ENCODE measurements around the gene CPT1C.

- TF ChIP-seq CTCF (IDR thresholded peaks at IDR 0.05; ENCODE audit: low read depth, low read length, missing input control) = no peak
- no peak for TF ChIP-seq HNF4A (conservative IDR thresholded peaks at IDR 0.05)
- no peak for TF ChIP-seq SP1 (IDR thresholded peaks at IDR 0.05)
- no peak for TF ChIP-seq TAF1 (conservative IDR thresholded peaks at IDR 0.05)
- TF ChIP-seq EGR1 (IDR thresholded peaks at IDR 0.05; ENCODE audit: low read depth in 2 of 2) = no peak
- no peak for TF ChIP-seq MAX (IDR thresholded peaks at IDR 0.05)
- no peak for TF ChIP-seq YY1 (IDR thresholded peaks at IDR 0.05)
- no peak for TF ChIP-seq FOXA2 (IDR thresholded peaks at IDR 0.05)
- TF ChIP-seq RAD21 (IDR thresholded peaks at IDR 0.05) = no peak
- no peak for TF ChIP-seq ZBTB33 (IDR thresholded peaks at IDR 0.05)
- no peak for TF ChIP-seq ATF3 (IDR thresholded peaks at IDR 0.05)
- TF ChIP-seq FOXA1 (IDR thresholded peaks at IDR 0.05) = no peak
- TF ChIP-seq NR2F2 (IDR thresholded peaks at IDR 0.05) = no peak
Observed at GRCh38 chr19:49739933-49740332, 49.0 kb downstream of the CPT1C start.

Measured in liver (tissue), 3 donors.